ENCODE results near the gene FAM83F. TPM values are rescaled to one million over a fixed set of nuclear protein-coding genes. Genes with fewer than 3 reads are reported as not detected.

FAM83F gene
- total RNA-seq = under 0.01 and 0.09 TPM in 2 replicates

GRCh38 chr22:39994566-39995392 lies at the start of gene FAM83F:
TSS of gene FAM83F (plus strand) at chr22:39994954. CDS start at chr22:39995043, 89 bp downstream.

GRCh38 chr22:39959640-39960447 lies 34.9 kb upstream of the FAM83F start, which contains the start of gene TMA7B:
TSS of gene TMA7B (plus strand) at chr22:39960397. CDS start at chr22:39964375, 3,978 bp downstream.

Other genes starting within 250 kb of the FAM83F start
- gene ENTHD1, start 101.2 kb upstream of the FAM83F start, total RNA-seq = not detected in 2 replicates
- gene GRAP2, start 93.9 kb upstream of the FAM83F start, total RNA-seq = under 0.01 TPM in 1 of 2 replicates, not detected in the other
- gene TMA7B, start 34.6 kb upstream of the FAM83F start, total RNA-seq = not detected in 2 replicates
- 12.1 and 14.4 TPM in 2 replicates for gene TNRC6B, start 183.0 kb downstream of the FAM83F start, total RNA-seq

Measured in smooth muscle cell of bladder (primary cell).